Measurements from ENCODE around the gene IL23R. TPM values are rescaled to one million over a fixed set of nuclear protein-coding genes. Genes with fewer than 3 reads are reported as not detected.

Gene IL23R
- total RNA-seq, 4 donors from 2014 or later = not detected

DNA sequence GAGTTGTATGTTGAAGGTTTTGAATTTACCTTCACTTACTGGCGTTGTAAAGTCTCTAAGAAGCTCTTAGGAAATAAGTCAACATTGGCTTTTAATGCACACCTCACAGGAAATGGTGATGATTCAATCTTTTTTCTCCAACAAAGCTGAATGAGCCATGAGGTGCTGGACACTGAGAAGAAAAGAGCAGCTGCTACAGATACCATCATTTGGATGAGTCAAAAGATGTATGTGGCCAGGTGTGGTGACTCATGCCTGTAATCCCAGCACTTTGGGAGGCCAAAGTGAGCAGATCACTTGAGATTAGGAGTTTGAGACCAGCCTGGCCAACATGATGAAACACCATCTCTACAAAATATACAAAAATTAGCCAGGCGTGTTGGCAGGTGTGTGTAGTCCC, 3.3 kb upstream of the IL23R start:
- TF ChIP-seq, protein P1, sequence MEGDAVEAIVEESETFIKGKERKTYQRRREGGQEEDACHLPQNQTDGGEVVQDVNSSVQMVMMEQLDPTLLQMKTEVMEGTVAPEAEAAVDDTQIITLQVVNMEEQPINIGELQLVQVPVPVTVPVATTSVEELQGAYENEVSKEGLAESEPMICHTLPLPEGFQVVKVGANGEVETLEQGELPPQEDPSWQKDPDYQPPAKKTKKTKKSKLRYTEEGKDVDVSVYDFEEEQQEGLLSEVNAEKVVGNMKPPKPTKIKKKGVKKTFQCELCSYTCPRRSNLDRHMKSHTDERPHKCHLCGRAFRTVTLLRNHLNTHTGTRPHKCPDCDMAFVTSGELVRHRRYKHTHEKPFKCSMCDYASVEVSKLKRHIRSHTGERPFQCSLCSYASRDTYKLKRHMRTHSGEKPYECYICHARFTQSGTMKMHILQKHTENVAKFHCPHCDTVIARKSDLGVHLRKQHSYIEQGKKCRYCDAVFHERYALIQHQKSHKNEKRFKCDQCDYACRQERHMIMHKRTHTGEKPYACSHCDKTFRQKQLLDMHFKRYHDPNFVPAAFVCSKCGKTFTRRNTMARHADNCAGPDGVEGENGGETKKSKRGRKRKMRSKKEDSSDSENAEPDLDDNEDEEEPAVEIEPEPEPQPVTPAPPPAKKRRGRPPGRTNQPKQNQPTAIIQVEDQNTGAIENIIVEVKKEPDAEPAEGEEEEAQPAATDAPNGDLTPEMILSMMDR (IDR thresholded peaks at IDR 0.05) = no peak
- TF ChIP-seq POLR2A (IDR thresholded peaks at IDR 0.05) (no peak), EP300 (IDR thresholded peaks at IDR 0.05) (no peak)
- no peak overlapping the region for H3K4me3 ChIP-seq
- DNase-seq (ENCODE audit: low spot score in 2 of 2) = no peak
- H3K4me1 ChIP-seq = no peaks in the 10 kb centered on the region
- no peaks in the 10 kb centered on the region for H3K9me3 ChIP-seq
- H3K27me3 ChIP-seq = no peaks in the 10 kb centered on the region
- 77 to 83% methylated on average over 2 of the region's 2 CpGs for WGBS, 2 donors
- no peaks in the 10 kb centered on the region for H3K36me3 ChIP-seq
- no peak overlapping the region for H3K27ac ChIP-seq

DNA sequence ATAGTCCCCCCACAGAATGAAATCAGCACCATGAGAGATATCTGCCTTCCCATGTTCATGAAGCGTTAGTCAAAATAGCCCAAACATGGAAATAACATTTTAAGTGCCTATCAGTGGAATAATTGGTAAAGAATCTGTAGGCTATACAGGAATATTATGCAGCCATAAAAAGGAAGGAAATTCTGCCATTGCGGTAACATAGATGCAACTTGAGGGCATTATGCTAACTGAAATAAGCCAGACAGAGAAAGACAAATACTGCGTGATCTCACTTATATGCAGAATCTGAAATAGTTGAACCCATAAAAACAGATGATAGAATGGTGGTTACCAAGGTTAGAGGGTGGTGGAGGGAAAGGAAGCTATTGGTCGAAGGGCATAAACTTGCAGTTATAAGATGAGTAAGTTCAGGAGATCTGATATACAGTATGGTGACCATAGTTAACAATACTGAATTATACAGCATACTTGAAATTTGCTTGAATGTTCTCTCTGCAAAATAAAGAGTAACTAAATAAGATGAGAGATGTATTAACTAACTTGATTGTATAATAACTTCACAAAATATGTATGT, 699 bp upstream of the IL23R start:
- TF ChIP-seq, protein P1 (IDR thresholded peaks at IDR 0.05) = no peak
- no peak for TF ChIP-seq EP300 (IDR thresholded peaks at IDR 0.05)
- TF ChIP-seq POLR2A (IDR thresholded peaks at IDR 0.05) = no peak
- H3K36me3 ChIP-seq = no peaks in the 10 kb centered on the region
- no peak overlapping the region for H3K4me3 ChIP-seq
- H3K27me3 ChIP-seq = no peaks in the 10 kb centered on the region
- no peaks in the 10 kb centered on the region for H3K9me3 ChIP-seq
- H3K27ac ChIP-seq = no peak overlapping the region
- 90 to 97% methylated on average over 4 of the region's 4 CpGs for WGBS, 2 donors
- DNase-seq (ENCODE audit: low spot score in 2 of 2) = no peak
- H3K4me1 ChIP-seq = no peaks in the 10 kb centered on the region

DNA sequence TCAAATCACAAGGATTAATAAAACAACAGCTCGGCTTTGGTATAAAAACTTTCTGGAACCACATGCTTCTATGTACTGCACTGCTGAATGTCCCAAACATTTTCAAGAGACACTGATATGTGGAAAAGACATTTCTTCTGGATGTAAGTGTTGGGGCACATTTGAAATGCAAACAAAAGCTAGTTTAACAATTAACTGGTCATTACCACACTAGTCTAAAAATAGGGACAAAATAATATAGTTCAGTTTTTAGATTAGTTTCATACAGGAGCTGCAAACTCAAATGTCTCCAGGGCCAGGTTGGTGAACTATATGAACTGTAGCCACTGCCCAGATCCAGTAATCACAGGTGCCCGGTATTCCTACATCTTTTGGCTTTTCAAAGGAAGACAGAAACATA, 3.2 kb downstream of the IL23R start:
- Histone ChIP-seq H3K9me3 (no peaks in the 10 kb centered on the region), H3K4me3 (no peak overlapping the region), H3K36me3 (no peaks in the 10 kb centered on the region), H3K4me1 (no peaks in the 10 kb centered on the region), H3K27ac (no peak overlapping the region), H3K27me3 (no peaks in the 10 kb centered on the region)
- no peak for TF ChIP-seq EP300 (IDR thresholded peaks at IDR 0.05)
- TF ChIP-seq, protein P1 (IDR thresholded peaks at IDR 0.05) = no peak
- no peak for TF ChIP-seq POLR2A (IDR thresholded peaks at IDR 0.05)
- WGBS, 2 donors = 85 to 86% methylated on average over 2 of the region's 2 CpGs
- DNase-seq (ENCODE audit: low spot score in 2 of 2) = no peak

DNA sequence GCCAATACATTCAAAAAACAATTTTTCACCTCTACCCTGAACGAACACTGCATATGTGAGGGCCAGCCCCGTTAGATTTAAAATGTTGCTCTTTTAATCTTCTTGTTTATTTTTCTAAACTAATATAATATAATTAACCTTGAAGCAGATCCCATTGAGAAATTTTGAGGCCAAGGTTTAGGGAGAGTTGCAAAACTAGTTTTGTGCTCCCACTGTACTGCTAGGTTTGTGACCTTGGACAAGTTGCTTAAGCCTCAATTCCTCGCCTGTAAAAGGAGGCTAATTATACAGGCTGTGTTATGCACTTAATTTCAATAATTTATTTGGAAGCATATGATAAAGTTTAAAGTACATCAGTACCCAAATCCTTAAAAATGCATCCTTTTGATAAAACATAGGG, 3.7 kb downstream of the IL23R start:
- WGBS, 2 donors = 77 to 82% methylated on average over 3 of the region's 3 CpGs
- TF ChIP-seq, protein P1 (IDR thresholded peaks at IDR 0.05) = no peak
- TF ChIP-seq POLR2A (IDR thresholded peaks at IDR 0.05) = no peak
- TF ChIP-seq EP300 (IDR thresholded peaks at IDR 0.05) = no peak
- Histone ChIP-seq H3K27ac (no peak overlapping the region), H3K4me3 (no peak overlapping the region), H3K9me3 (no peaks in the 10 kb centered on the region), H3K4me1 (no peaks in the 10 kb centered on the region), H3K36me3 (no peaks in the 10 kb centered on the region), H3K27me3 (no peaks in the 10 kb centered on the region)
- DNase-seq (ENCODE audit: low spot score in 2 of 2) = no peak

GRCh38 chr1:67170751-67171573, 4.7 kb downstream of the IL23R start:
- DNase-seq (ENCODE audit: low spot score in 2 of 2) = no peak
- Histone ChIP-seq H3K9me3 (no peaks in the 10 kb centered on the region), H3K27me3 (no peaks in the 10 kb centered on the region), H3K4me1 (no peaks in the 10 kb centered on the region), H3K4me3 (no peak overlapping the region), H3K27ac (no peak overlapping the region), H3K36me3 (no peaks in the 10 kb centered on the region)
- 76 to 77% methylated on average over 2 of the region's 2 CpGs for WGBS, 2 donors
- TF ChIP-seq POLR2A (IDR thresholded peaks at IDR 0.05) = no peak
- TF ChIP-seq EP300 (IDR thresholded peaks at IDR 0.05) = no peak
- TF ChIP-seq, protein P1 (IDR thresholded peaks at IDR 0.05) = no peak
